Astrocyte of the spinal cord (primary cell): ENCODE data around the gene STUM.
A peak's percentile ranks its signal among the peaks of the same experiment; 100 is the strongest.
"Not testable (repeated sequence)": the region's sequence is repeated elsewhere in the genome, so short reads cannot be mapped to it uniquely, and the experiment has no call there.

ENCODE experiments used
- DNase-seq: peaks from one replicate; pipeline ENCODE4 v3.0.0; 2011; ENCODE audit warnings: low read depth, low spot score
- H3K4me3 ChIP-seq: 2 replicates; pipeline ENCODE4 v1.5.1; 2011; ENCODE audit warnings: low read depth, mild to moderate bottlenecking, low read length, moderate library complexity
- CTCF ChIP-seq: IDR thresholded peaks from 2 replicates; pipeline ENCODE4 v1.5.1; 2012; ENCODE audit warnings: low read depth, mild to moderate bottlenecking, low read length, inconsistent platforms
- in situ Hi-C: cut with HindIII; loops from 2 replicates; pipeline ENCODE4 v1.10.0; 2017; ENCODE audit warnings: low sequenced_read_pairs

Gene STUM

GRCh38 chr1:226548256-226549093, at the start of gene STUM:
STUM (plus strand) TSS chr1:226548764; CDS start chr1:226548905, 141 bp downstream.
- peak within 1 kb of the TSS; percentile 10 for H3K4me3 ChIP-seq
- no peak for DNase-seq
- in situ Hi-C loops, result no loop called here
- TF ChIP-seq CTCF, result no peak

- in situ Hi-C loops, result not testable (repeated sequence)
Measured at GRCh38 chr1:226499699-226500098, 48.9 kb upstream of the STUM start.

GRCh38 chr1:226506021-226506420, 42.5 kb upstream of the STUM start:
- DNase-seq, result no peak
- in situ Hi-C loops, result no loop called here
- no peak overlapping the region for H3K4me3 ChIP-seq
- no peak for TF ChIP-seq CTCF

More at GRCh38 chr1:226499699-226500098, 48.9 kb upstream of the STUM start:
- H3K4me3 ChIP-seq, DNase-seq: not testable (repeated sequence)

GRCh38 chr1:226506921-226507320, 41.6 kb upstream of the STUM start:
- in situ Hi-C loops, result no loop called here
- DNase-seq, result no peak

GRCh38 chr1:226510453-226510852, 38.1 kb upstream of the STUM start:
- no peak for TF ChIP-seq CTCF
- in situ Hi-C loops, result no loop called here
- H3K4me3 ChIP-seq, result no peak overlapping the region
- no peak for DNase-seq

More at GRCh38 chr1:226506921-226507320, 41.6 kb upstream of the STUM start:
- no peak for TF ChIP-seq CTCF
- H3K4me3 ChIP-seq, result no peak overlapping the region

GRCh38 chr1:226511296-226511695, 37.3 kb upstream of the STUM start:
- no peak overlapping the region for H3K4me3 ChIP-seq
- no peak for TF ChIP-seq CTCF
- no peak for DNase-seq
- in situ Hi-C loops, result no loop called here

- no peak for TF ChIP-seq CTCF
- in situ Hi-C loops, result no loop called here
- no peak for DNase-seq
- no peak overlapping the region for H3K4me3 ChIP-seq
Measured at GRCh38 chr1:226512076-226512728, 36.4 kb upstream of the STUM start.
